HL-60 (cell line): ENCODE results near the gene SUPT4H1.

Source experiments
- DNase-seq, 2 experiments: peaks; one replicate each; pipeline ENCODE4 v3.0.0-alpha.2; 2010 to 2020; ENCODE audit warnings: low read depth in 1 of 2, low spot score in 1 of 2
- H3K27ac ChIP-seq: fragments of 250-450 bp; sonication (Bioruptor Pico); replicated peaks from 2 replicates; pipeline ENCODE4 v1.5.1; 2020; ENCODE audit warnings: mild to moderate bottlenecking, moderate library complexity
- H3K27me3 ChIP-seq: fragments of 250-450 bp; sonication (Bioruptor Pico); 2 replicates; pipeline ENCODE4 v1.5.1; 2021; ENCODE audit warnings: mild to moderate bottlenecking, moderate library complexity; ENCODE audit not compliant: insufficient read depth, poor library complexity, severe bottlenecking
- H3K4me3 ChIP-seq: replicated peaks from 2 replicates; pipeline ENCODE4 v1.5.1; 2011; ENCODE audit warnings: mild to moderate bottlenecking, control low read depth, low read length; ENCODE audit not compliant: insufficient read depth
- CTCF ChIP-seq: IDR thresholded peaks from one replicate; pipeline ENCODE4 v1.5.1; 2011; ENCODE audit warnings: low read length, control low read depth, inconsistent platforms; ENCODE audit not compliant: insufficient read depth
- GABPA ChIP-seq: IDR thresholded peaks from 2 replicates; pipeline ENCODE4 v1.6.1; 2012; ENCODE audit warnings: low read depth
- POLR2AphosphoS5 ChIP-seq: IDR thresholded peaks from 2 replicates; pipeline ENCODE4 v1.6.1; 2012; ENCODE audit warnings: low read depth
- REST ChIP-seq: IDR thresholded peaks from 2 replicates; pipeline ENCODE4 v1.6.1; 2012; ENCODE audit warnings: low read depth; ENCODE audit not compliant: insufficient replicate concordance
- SPI1 ChIP-seq: IDR thresholded peaks from 2 replicates; pipeline ENCODE4 v1.6.1; 2012; ENCODE audit warnings: low read depth, mild to moderate bottlenecking, borderline replicate concordance

SUPT4H1 gene

GRCh38 chr17:58367461-58367860 is 15.5 kb upstream of the SUPT4H1 start:
- no peak overlapping the region for H3K27ac ChIP-seq
- no peaks in the 10 kb centered on the region for H3K27me3 ChIP-seq
- DNase-seq, result no peak
- TF ChIP-seq SPI1 (no peak), REST (no peak), CTCF (no peak), POLR2AphosphoS5 (no peak), GABPA (no peak)
- H3K4me3 ChIP-seq, result no peak overlapping the region

- Histone ChIP-seq H3K27ac (no peak overlapping the region), H3K27me3 (no peaks in the 10 kb centered on the region), H3K4me3 (no peak overlapping the region)
- TF ChIP-seq SPI1 (no peak), POLR2AphosphoS5 (no peak), REST (no peak), GABPA (no peak), CTCF (no peak)
- DNase-seq, result no peak
These were observed 14.1 kb upstream of the SUPT4H1 start for GRCh38 chr17:58365980-58366595.

- Histone ChIP-seq H3K27me3 (no peaks in the 10 kb centered on the region), H3K27ac (no peak overlapping the region), H3K4me3 (no peak overlapping the region)
- TF ChIP-seq SPI1, result no peak
- TF ChIP-seq POLR2AphosphoS5, result no peak
- TF ChIP-seq CTCF, result no peak
- no peak for TF ChIP-seq GABPA
- no peak for TF ChIP-seq REST
- DNase-seq, result no peak
These were observed 13.4 kb upstream of the SUPT4H1 start for GRCh38 chr17:58365185-58365979.
